ENCODE data around the gene RASGRP2.

The RASGRP2 gene

GRCh38 chr11:64742889-64743590 is 902 bp downstream of the RASGRP2 start (continued):
- TF ChIP-seq CTCF (tag by site-specific recombination; IDR thresholded peaks at IDR 0.05) (peak; percentile 84), PBX3 (CRISPR knock-in tag; IDR thresholded peaks at IDR 0.05) (no peak), MZF1 (tag by site-specific recombination; IDR thresholded peaks at IDR 0.05; ENCODE audit: borderline replicate concordance) (no peak), GLI2 (tag by site-specific recombination; IDR thresholded peaks at IDR 0.05; ENCODE audit: borderline replicate concordance, low read depth) (no peak), ZNF266 (tag by site-specific recombination; IDR thresholded peaks at IDR 0.05; ENCODE audit: low read depth) (no peak), ZNF433 (tag by site-specific recombination; IDR thresholded peaks at IDR 0.05; ENCODE audit: low read depth) (no peak), ZNF292 (tag by site-specific recombination; IDR thresholded peaks at IDR 0.05; ENCODE audit: borderline replicate concordance, low read depth) (no peak), ZNF830 (tag by site-specific recombination; IDR thresholded peaks at IDR 0.05; ENCODE audit: low read depth) (no peak), ZNF791 (tag by site-specific recombination; IDR thresholded peaks at IDR 0.05) (no peak), ZNF114 (tag by site-specific recombination; IDR thresholded peaks at IDR 0.05) (no peak), ZNF121 (tag by site-specific recombination; IDR thresholded peaks at IDR 0.05) (no peak), TSHZ1 (tag by site-specific recombination; IDR thresholded peaks at IDR 0.05; ENCODE audit: borderline replicate concordance) (no peak), ZNF341 (tag by site-specific recombination; IDR thresholded peaks at IDR 0.05; ENCODE audit: low read depth) (no peak), PRDM2 (tag by site-specific recombination; IDR thresholded peaks at IDR 0.05; ENCODE audit: borderline replicate concordance) (no peak), GLIS1 (tag by site-specific recombination; IDR thresholded peaks at IDR 0.05) (peak; percentile 97), ZNF530 (tag by site-specific recombination; IDR thresholded peaks at IDR 0.05; ENCODE audit: low read depth) (no peak), ZNF214 (tag by site-specific recombination; IDR thresholded peaks at IDR 0.05; ENCODE audit: borderline replicate concordance) (no peak), ZNF223 (tag by site-specific recombination; IDR thresholded peaks at IDR 0.05) (no peak), ZNF394 (tag by site-specific recombination; IDR thresholded peaks at IDR 0.05; ENCODE audit: borderline replicate concordance) (no peak), ZBTB48 (tag by site-specific recombination; IDR thresholded peaks at IDR 0.05) (no peak), ZSCAN30 (tag by site-specific recombination; IDR thresholded peaks at IDR 0.05) (no peak), ZNF416 (tag by site-specific recombination; IDR thresholded peaks at IDR 0.05) (no peak), REST (tag by site-specific recombination; IDR thresholded peaks at IDR 0.05) (no peak)

All from HEK293 (cell line).